ENCODE results near the gene ARHGAP15.

ARHGAP15 gene

DNA sequence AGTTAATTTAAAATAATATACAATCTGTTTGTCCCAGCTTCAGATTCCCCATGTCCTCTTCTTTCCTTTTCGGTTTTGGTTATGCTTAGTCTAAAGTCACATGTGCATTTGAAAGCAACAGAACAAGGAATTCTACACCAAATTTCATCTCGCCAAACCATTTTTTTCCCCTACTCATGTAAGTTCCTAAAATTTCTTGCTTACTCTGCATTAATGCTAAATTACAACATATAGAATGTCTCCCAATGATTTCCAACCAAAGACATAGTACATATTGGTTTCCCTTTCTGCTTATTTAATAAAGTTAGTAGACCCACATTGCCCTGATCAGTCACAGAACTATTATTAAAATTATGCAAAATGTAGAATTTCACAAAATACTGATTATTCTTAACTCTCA, 212.3 kb downstream of the ARHGAP15 start:
- no peak for DNase-seq (ENCODE audit: low read depth, low spot score)

- no peak for DNase-seq (ENCODE audit: low read depth, low spot score)
These were observed 215.6 kb downstream of the ARHGAP15 start for GRCh38 chr2:143344780-143345179.

DNA sequence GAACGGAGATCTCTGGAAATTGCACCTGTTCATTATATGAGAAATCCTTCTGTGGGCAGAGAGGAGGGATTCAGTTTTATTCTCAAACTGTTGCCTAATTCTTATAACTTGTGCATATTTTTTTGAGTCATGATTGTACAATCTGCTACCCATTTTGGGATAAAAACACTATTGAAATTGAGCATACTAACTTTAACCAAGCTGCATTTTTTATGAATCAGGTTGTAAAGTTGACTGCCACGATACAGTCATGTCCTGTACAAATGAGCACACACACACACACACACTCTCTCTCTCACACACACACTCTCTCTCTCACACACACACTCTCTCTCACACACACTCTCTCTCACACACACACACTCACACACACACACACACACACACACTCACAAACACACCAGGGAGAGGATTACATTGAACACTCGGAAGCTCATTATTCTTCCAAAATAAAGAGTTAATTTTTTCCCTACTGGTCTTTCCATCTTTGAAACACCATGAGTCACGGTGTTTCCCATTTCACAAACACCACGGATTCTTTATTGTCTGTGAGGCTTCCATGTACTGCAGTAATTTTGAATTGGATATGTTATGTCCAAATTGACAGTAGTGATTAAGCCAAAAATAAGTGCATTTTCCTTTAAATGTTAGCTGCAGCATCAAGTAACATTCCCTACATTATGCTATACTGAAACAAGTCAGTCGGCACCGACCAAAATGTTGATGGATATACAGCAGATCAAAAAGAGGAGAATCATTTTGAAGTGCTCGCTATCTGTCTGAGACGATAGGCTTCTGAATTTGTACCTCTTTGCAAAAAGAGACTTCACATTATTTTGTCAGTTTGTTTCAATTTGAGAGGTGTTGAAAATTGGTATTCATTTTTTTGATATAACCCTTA, 216.9 kb downstream of the ARHGAP15 start:
- DNase-seq (ENCODE audit: low read depth, low spot score), result no peak

- no peak for DNase-seq (ENCODE audit: low read depth, low spot score)
These were observed 218.1 kb downstream of the ARHGAP15 start for GRCh38 chr2:143347271-143347695.

DNA sequence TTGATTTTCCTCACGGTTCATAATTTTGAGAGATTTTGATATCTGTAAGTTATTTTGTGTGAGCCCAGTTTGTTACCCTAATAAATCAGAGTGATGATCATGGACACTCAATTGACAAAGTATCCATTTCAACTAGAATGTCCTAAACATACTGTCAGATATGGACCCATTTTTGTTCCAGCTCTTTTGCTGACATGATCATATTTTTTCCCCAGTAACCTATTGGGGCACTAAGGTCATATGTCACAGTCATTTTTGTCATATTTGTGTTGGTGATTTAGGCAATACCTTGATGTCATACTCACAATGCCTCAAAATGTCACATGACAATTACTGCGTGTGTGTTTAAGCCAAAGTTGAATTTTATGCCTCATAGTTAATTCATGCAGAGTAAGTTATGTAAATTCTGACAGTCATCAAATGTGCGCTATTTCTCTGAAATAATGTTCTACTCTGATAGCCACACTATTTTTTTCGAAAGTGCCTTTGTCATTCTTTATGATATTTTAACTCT, 218.7 kb downstream of the ARHGAP15 start:
- DNase-seq (ENCODE audit: low read depth, low spot score), result no peak

GRCh38 chr2:143354050-143354750, 225.0 kb downstream of the ARHGAP15 start:
- no peak for DNase-seq (ENCODE audit: low read depth, low spot score)

DNA sequence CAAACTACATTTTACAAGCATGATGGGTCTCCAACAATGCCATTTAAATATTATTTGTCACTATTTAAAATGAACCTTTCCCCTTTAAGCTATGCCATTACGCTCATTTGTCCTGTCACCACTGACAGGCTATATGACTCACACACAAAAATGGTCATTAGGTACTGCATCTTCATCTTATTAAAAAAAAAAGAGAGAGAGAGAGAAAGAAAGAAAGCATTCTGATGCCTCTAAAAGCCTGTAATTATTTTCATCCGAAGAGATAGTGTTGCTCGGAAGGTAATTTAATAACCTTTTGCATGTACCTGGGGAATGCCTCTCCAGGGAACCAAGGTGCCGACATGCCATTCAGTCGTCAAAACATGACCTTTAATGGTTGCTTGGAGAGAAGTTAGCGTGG, 226.7 kb downstream of the ARHGAP15 start:
- no peak for DNase-seq (ENCODE audit: low read depth, low spot score)

DNA sequence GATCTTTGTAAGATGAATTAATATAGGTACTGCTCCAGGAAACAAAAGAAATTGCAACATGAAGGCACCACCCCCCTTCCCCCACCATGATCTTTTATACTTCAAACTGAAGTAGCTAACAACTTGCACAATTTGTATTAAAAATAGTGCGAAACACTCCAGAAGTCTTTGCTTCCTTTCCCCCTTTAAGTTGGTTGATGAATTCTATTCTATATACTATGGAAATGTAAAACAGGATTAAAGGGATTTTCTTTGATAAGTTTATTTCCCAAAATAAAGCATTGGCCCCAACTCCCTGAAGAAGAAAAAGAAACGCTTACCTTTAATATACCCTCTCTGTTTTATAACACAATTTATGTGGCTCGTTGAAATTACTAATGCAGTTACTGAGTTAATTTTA, 227.1 kb downstream of the ARHGAP15 start:
- no peak for DNase-seq (ENCODE audit: low read depth, low spot score)

- DNase-seq (ENCODE audit: low read depth, low spot score), result no peak
These were observed 227.7 kb downstream of the ARHGAP15 start for GRCh38 chr2:143356736-143357446.

GRCh38 chr2:143357966-143358365, 228.7 kb downstream of the ARHGAP15 start:
- DNase-seq (ENCODE audit: low read depth, low spot score), result no peak

DNA sequence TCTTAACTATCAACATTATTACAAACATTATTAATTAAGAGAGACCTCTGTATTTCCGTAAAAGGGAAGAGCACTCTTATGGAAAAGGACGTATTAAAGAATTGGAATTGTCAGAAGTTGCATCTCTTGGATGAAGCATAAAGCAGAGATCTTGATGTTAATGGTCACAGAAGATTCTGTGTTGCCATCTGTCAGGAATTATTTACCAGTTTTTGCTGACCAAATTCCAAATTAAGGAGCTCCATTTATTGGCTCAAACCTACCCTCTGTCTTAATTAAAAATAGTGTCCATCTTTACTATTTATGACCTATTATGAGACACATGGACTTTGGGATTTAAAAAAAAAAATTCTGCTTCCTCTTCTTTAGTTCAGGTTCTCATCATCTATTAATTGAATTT, 232.1 kb downstream of the ARHGAP15 start:
- no peak for DNase-seq (ENCODE audit: low read depth, low spot score)

DNA sequence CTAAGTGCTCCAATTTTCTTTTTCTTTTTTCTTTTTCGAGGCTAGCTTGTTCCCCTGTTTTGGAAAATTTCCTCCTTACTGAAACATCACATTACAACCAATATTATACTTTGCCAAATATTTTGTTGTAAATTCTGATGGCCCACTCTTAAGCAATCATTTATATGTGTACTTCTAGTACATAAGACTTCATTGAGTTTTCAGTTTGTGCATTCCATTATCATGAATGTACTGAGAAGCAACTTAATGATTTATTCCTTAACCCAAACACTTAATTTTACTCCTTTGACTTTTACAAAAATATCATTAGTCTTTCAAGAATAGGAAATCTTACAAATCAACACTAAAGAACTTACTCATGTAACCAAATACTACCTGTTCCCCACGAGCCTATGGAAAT, 242.4 kb downstream of the ARHGAP15 start:
- no peak for DNase-seq (ENCODE audit: low read depth, low spot score)

GRCh38 chr2:143375384-143375880, 246.2 kb downstream of the ARHGAP15 start:
- no peak for DNase-seq (ENCODE audit: low read depth, low spot score)

DNA sequence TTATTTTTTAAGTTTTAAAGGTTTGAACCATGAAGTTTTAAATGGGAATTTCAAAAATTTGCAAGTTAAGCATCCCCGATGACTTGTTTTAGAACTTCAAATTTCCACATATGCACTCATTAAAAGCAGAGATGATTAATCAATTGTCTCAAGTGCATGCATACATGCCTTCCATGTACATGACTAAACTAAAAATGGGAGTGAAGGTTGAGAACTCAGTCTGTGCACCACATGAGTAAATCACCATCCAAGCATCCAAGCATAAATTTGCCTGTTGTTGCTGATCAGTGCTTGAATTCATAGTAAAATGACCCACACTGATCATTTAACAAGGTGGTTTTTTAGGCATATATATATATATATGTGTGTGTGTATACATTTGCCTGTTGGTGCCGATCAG, 249.8 kb downstream of the ARHGAP15 start:
- DNase-seq (ENCODE audit: low read depth, low spot score), result no peak

- DNase-seq (ENCODE audit: low read depth, low spot score), result no peak
These were observed 250.7 kb downstream of the ARHGAP15 start for GRCh38 chr2:143379955-143380354.

DNA sequence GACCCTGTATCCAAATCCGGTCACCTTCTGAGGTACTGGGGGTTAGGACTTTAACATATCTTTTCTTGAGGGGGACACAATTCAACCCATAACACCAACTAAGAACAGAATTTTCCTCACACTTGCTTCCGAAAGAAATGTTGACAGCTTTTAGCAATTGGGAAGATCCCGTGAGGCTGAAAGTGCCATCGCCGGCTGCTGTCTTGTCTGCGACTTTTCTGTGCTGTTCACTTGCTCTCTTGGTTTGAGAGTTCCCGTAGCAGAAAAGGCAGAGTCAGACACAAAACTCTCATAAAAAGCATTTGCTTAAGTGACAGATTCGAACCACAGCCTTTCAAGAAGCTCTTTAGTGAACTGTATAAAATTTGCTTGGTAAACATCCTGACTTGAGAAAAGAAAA, 253.4 kb downstream of the ARHGAP15 start:
- DNase-seq (ENCODE audit: low read depth, low spot score), result no peak

- DNase-seq (ENCODE audit: low read depth, low spot score), result no peak
These were observed 253.8 kb downstream of the ARHGAP15 start for GRCh38 chr2:143383016-143383415.

- no peak for DNase-seq (ENCODE audit: low read depth, low spot score)
These were observed 254.9 kb downstream of the ARHGAP15 start for GRCh38 chr2:143384111-143384510.

GRCh38 chr2:143390171-143390570, 261.0 kb downstream of the ARHGAP15 start:
- no peak for DNase-seq (ENCODE audit: low read depth, low spot score)

- DNase-seq (ENCODE audit: low read depth, low spot score), result no peak
These were observed 263.1 kb downstream of the ARHGAP15 start for GRCh38 chr2:143392358-143392757.

- DNase-seq (ENCODE audit: low read depth, low spot score), result peak; percentile 41
These were observed 264.8 kb downstream of the ARHGAP15 start for GRCh38 chr2:143394062-143394461.

All from astrocyte of the hippocampus (primary cell).